HFFc6 (cell line): ENCODE data around the gene ZNF451. TPM values are rescaled to one million over a fixed set of nuclear protein-coding genes. Genes with fewer than 3 reads are reported as not detected.

ENCODE experiments used
- DNase-seq: peaks from one replicate; pipeline ENCODE4 v3.0.0-alpha.2; 2018
- H3K27ac Mint-ChIP-seq: 2 replicates; pipeline ENCODE4 v1.8.0; 2020; ENCODE audit warnings: mild to moderate bottlenecking, mixed read lengths
- H3K27me3 Mint-ChIP-seq: 2 replicates; pipeline ENCODE4 v1.8.0; 2021; ENCODE audit warnings: mild to moderate bottlenecking, moderate library complexity, mixed read lengths; ENCODE audit not compliant: insufficient read depth
- H3K36me3 Mint-ChIP-seq: 2 replicates; pipeline ENCODE4 v1.8.0; 2021; ENCODE audit warnings: low read depth, mixed read lengths
- H3K4me1 Mint-ChIP-seq: 2 replicates; pipeline ENCODE4 v1.8.0; 2020; ENCODE audit warnings: low read depth, mixed read lengths
- H3K4me3 Mint-ChIP-seq: 2 replicates; pipeline ENCODE4 v1.8.0; 2020; ENCODE audit warnings: mild to moderate bottlenecking, moderate library complexity, mixed read lengths
- H3K9me3 Mint-ChIP-seq: 2 replicates; pipeline ENCODE4 v1.8.0; 2020; ENCODE audit warnings: mild to moderate bottlenecking, mixed read lengths
- CTCF ChIP-seq: fragments of 200-600 bp; sonication (generic); IDR thresholded peaks from 2 replicates; pipeline ENCODE4 v1.5.0; 2021; ENCODE audit warnings: antibody characterized with exemption, mild to moderate bottlenecking
- total RNA-seq, 6 experiments: library from RNA; stranded (reverse); fragmentation: NEBNext Ultra II Directional; extraction: Animal tissue kit (Norgen Biotek cat#: 25700); gene quantifications; 2 replicates in 1 of 6; 3 replicates in 5 of 6; pipeline ENCODE4 v1.2.3, GENCODE V29; 2021

ZNF451 gene
- total RNA-seq, 6 experiments from 2014 or later = 47.0 to 54.2 (median 47.7) TPM

- H3K27me3 Mint-ChIP-seq = peaks cover 2% of the 10 kb centered on the region; the same call in 1 of the 2 replicates
- DNase-seq = peak; percentile 85
- H3K4me3 Mint-ChIP-seq = peak within 1 kb of the TSS; percentile 96
- peak; percentile 60 for TF ChIP-seq CTCF
- peaks cover 46% of the 10 kb centered on the region for H3K36me3 Mint-ChIP-seq
- peaks cover 57% of the 10 kb centered on the region for H3K4me1 Mint-ChIP-seq
- no peaks in the 10 kb centered on the region for H3K9me3 Mint-ChIP-seq
- peak within 1 kb of the TSS; percentile 97 for H3K27ac Mint-ChIP-seq
These were observed 82.4 kb downstream of the ZNF451 start, which contains the start of gene BAG2 for GRCh38 chr6:57172136-57173055. Gene BAG2, plus strand, starts transcription at chr6:57172326. Its CDS starts 372 bp downstream, at chr6:57172698.

DNA sequence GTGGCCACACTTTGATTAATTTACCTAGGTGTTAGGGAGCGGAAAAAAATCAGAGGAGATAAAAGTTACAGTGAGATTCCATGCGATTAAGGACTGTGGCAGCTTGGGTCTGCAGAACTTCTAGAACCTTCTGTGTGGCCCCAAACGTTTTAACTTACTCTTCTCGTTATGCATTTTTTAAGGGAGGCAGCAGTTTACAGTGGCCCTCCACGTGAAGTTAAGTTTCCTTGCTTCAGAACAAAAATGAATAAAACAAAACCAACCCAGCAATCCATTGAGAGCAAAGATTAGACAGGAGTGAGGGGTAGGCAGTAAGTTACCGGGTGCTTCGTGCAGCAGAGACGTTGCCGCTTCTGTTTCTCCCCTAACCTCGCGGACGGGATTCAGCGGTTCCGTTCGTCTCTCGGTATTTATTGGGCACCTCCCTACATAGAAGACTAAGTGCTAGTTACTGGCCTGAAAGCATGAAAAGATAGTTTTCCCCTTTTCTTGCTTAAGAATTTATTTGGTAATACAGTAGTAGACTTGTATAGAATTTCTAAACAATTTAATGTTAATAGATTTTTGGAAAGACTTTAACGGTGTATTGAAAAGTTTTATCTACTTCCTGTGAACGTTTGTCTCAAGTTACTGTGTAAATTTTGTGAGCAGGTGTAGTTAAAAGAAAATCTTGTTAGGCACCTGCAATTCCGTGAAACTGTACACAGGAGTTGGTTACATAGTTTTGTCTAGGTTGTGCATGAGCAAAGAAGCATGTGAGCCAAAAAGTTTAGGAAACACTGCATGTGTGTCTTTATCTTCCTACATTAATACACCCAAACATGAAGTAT is 83.3 kb downstream of the ZNF451 start:
- peaks cover 54% of the 10 kb centered on the region for H3K36me3 Mint-ChIP-seq
- peak overlapping the region; percentile 97 for H3K27ac Mint-ChIP-seq
- H3K4me3 Mint-ChIP-seq = peak overlapping the region; percentile 96
- H3K4me1 Mint-ChIP-seq = peaks cover 66% of the 10 kb centered on the region
- peaks cover 2% of the 10 kb centered on the region; the same call in 1 of the 2 replicates for H3K27me3 Mint-ChIP-seq
- DNase-seq = no peak
- H3K9me3 Mint-ChIP-seq = no peaks in the 10 kb centered on the region
- no peak for TF ChIP-seq CTCF

DNA sequence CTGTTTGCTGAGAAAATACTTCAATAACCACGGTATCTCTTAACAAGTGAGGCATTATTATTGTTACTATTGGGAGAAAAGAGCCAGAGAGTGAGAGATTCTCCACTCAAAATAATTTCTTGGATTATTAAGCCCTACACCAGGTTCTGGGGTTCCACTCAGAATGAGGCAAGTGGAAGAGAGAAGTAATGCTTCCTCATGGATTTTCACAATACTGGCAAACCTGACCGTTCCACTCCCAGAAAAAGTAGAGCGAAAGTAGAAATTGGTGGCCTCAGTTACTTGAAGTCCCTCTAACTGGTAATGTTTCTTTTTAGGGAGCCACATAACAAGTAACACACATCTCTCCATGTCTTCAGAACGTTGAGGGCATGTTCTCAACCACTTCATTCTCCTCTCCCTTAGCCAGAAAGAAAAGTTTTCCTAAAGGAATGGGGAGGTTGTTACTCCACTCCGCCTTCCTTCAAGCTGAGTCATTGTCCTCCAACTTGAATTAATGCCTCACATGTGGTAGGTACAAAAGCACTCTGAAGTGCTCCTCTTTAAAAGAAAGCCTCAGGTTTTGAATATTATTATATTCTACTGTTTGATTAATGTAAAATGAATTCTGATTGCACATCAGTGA is 84.0 kb downstream of the ZNF451 start:
- no peak for TF ChIP-seq CTCF
- Mint-ChIP-seq H3K9me3 (no peaks in the 10 kb centered on the region), H3K4me1 (peaks cover 73% of the 10 kb centered on the region), H3K27me3 (peaks cover 2% of the 10 kb centered on the region; the same call in 1 of the 2 replicates), H3K4me3 (peak overlapping the region; percentile 96), H3K36me3 (peaks cover 59% of the 10 kb centered on the region), H3K27ac (peak overlapping the region; percentile 97)
- peak; percentile 60 for DNase-seq

GRCh38 chr6:57174511-57174907 is 84.5 kb downstream of the ZNF451 start:
- Mint-ChIP-seq H3K4me1 (peaks cover 78% of the 10 kb centered on the region), H3K27me3 (peaks cover 2% of the 10 kb centered on the region; the same call in 1 of the 2 replicates), H3K4me3 (peak overlapping the region; percentile 96), H3K27ac (peak overlapping the region; percentile 97), H3K9me3 (no peaks in the 10 kb centered on the region), H3K36me3 (peaks cover 63% of the 10 kb centered on the region)
- no peak for DNase-seq
- no peak for TF ChIP-seq CTCF
